DMS153 treated with DMSO at 0.1 percent for 48 hours (cell line): ENCODE data around the gene CTCFL.

Source experiments
- DNase-seq: peaks from one replicate; lab custom pipeline; 2025; ENCODE audit not compliant: unreplicated experiment; lab: John Stamatoyannopoulos, UW

CTCFL gene

GRCh38 chr20:57537822-57538221 is 12.9 kb upstream of the CTCFL start:
- no peak for DNase-seq

- DNase-seq, result no peak
Observed at GRCh38 chr20:57536771-57537724, 12.1 kb upstream of the CTCFL start.

- no peak for DNase-seq
Observed at GRCh38 chr20:57536120-57536708, 11.3 kb upstream of the CTCFL start.

- no peak for DNase-seq
Observed at GRCh38 chr20:57535297-57535696, 10.4 kb upstream of the CTCFL start.

GRCh38 chr20:57532104-57532503 is 7.2 kb upstream of the CTCFL start:
- DNase-seq, result no peak

DNA sequence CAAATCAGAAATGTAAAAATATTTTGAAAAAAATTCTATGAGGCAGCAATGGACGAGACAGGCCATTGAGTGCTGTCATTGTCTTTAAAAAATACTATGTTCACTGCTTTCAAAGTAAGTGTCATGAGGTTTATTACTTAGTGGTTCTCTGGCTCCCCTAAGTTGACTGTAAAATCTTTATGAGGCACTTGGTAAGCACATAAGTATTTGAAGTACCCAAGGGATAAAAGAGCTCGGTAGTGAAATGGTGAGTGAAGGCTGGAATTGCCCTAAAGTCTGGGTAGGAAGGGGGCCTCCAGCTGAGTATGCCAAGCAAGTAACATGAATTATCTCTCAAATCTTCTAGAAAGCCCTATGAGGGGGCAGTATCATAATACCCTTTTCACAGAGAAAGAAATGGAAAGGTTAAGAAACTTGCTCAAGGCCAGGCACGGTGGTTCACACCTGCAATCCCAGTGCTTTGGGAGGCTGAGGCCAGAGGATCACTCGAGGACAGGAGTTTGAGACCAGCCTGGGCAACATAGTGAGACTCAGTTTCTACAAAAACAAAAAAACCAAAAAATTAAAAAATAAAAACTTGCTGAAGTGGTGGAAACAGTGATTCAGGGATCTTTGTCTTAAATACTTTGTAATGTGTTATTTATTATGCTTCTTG is 5.5 kb upstream of the CTCFL start:
- DNase-seq, result no peak

DNA sequence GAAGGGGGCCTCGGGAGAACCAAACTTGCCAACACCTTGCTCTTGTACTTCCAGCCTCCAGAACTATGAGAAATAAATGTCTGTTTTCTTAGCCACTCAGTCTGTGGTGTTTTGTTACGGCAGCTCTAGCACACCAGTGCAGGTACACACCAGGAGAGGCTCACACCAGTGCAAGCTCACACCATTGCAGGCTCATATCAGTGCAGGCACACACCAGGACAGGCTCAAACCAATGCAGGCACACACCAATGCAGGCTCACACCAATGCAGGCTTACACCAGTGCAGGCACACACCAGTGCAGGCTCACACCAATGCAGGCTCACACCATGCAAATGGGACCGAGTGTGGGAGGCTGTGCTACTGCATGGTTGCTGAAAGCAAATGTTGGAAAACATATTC is 4.9 kb upstream of the CTCFL start:
- no peak for DNase-seq

DNA sequence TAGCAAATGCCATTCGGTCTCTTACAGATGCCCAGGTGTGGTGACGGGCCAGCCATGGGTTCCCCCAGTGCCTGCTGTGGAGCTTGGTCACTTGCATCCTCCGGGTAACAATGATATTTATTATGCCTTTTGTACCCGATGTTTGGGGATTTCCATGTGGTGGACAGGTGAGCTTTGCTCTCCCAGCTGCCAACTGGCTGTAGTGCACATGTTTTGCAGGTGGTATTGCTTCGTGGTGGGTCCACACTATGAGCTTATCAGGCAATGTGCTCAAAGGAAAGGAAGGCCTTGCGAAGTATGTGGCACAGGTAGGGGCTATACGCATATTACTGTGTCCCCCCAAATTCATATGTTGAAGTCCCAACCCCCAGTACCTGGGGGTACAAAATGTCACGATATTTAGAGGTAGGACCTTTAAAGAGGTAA is 4.2 kb upstream of the CTCFL start:
- no peak for DNase-seq

DNA sequence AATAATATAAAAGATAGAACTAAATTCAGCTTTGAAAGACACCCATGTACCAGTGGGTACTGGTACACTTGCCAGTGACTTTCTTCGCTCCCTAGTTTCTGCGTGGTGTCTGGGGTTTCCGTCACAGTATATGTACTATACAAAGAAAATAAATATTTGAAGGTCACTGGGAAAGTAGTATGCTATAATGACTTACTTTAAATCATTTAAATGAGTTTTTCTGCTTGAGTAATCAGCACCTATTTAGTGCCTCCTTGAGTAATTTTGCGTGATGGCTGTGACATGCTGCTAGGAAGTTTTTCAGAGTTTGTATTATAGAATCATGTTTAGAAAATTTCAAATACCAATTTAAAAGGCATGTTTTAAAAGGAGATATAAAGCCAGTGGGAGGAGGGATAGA is 3.2 kb upstream of the CTCFL start:
- DNase-seq, result no peak

DNA sequence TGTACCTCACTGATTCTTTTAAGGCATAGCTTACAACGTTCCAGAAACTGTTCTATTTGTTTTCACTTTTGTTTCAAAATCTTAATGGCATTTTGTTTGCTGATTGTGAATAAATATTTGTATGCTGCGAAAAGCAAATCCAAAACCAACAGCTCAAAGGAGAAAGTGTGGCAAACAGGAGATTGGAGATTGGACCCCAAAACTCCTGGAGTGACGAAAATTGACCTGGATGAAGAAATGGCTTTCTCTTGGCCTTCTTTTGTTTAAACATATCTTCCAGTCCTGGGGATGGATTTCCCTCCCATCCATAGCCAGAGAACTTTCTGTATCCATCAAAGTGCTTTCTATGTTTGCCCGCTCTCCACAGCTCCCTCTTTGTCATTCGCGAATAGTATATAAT is 2.8 kb upstream of the CTCFL start:
- DNase-seq, result no peak

DNA sequence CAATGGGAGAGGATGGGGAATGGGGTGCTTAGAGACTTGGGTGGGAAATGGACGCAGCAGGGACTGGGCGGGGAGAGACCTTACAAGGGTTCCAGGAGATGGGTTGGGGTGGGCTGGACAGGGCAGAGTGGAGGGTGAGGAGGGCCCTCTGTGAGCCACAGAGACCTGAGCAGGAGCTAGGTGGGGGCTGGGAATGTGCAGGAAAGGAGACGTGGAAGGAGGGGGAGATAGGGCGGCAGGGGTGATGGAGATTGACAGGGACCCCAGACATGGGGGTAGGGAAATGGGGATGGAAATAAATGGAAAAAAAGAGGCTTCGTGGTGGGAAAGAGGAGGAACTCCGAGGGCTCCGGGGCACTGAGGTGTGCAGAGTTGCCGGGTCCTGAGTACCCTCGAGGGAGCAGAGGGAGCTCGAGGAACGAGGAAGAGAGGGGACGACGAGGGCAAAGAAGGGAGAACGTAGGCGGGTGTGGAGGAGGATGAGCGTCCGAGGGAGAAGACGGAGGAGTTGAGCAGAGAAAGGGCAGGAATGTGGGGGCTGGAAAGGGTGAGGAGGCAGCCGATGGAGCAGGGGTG is 2.0 kb upstream of the CTCFL start:
- no peak for DNase-seq

GRCh38 chr20:57526087-57526884 is 1.3 kb upstream of the CTCFL start:
- no peak for DNase-seq

- no peak for DNase-seq
Observed at GRCh38 chr20:57525328-57526086, 567 bp upstream of the CTCFL start.

DNA sequence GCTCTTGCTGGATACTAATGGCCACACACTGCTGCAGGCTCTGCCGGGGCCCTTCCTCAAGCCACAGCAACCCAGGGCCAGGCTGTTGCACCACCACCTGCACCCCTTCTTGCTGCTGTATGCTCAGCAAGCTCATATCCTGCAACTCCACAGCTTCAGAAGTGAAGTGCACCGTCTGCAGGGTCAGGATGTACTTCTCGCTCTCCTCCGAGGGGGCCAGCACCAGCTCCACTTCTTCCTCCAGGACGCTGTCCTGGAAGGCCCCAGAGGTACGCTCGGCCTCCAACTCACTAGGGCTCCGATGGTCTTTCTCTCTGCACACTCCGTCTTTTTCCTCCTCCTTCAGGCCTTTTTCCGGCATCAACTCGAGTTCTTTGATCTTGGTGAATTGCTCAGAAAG is 1.2 kb downstream of the CTCFL start:
- no peak for DNase-seq

DNA sequence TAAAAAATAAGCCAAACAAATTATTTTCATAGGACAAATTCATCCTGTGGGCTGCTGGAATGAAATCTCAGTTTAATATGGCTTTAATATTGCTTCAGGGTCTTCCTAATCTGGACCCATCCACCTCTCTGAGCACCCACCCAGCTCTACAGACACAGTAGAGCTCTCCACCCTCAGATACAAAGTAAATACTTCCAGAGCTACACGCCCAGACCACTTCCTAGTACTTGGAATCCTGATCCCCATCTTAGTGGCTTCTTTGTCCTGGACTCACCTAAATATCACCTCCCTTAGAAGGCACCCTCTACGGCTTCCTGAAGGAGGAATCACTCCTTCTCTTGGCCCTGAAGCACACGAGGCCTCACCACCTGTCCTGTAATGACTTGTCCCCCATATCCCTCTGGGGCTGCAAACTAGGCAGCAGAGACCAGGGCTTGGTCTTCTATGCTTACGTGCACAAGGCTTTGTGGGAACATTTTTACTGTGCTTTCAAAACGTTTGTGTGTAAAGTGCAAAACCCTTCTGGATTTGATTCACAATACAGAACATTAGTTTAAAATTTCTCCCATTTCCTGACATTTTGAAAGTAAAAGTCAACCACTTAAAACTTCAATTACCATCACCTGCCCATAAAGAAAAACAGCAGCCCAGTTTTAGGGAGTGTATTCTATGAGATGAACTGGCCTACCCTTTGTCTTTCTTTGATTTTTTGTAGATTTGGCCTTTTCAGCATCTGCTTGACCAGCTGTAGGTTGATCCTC is 2.4 kb downstream of the CTCFL start:
- DNase-seq, result no peak

- no peak for DNase-seq
Observed at GRCh38 chr20:57517904-57518303, 7.0 kb downstream of the CTCFL start.

GRCh38 chr20:57514273-57514751 is 10.6 kb downstream of the CTCFL start:
- DNase-seq, result peak; percentile 22

GRCh38 chr20:57513199-57513598 is 11.7 kb downstream of the CTCFL start:
- DNase-seq, result no peak

GRCh38 chr20:57512432-57512831 is 12.5 kb downstream of the CTCFL start:
- DNase-seq, result no peak
